GM19025 (cell line): Measurements from ENCODE around the gene EPHA3.

ENCODE experiments used
- ATAC-seq: cut with Tn5 transposase; IDR thresholded peaks from one replicate; pipeline ENCODE4 v1.9.1; 2021; ENCODE audit warnings: mild to moderate bottlenecking, low read depth, moderate library complexity; ENCODE audit not compliant: unreplicated experiment

EPHA3 gene

GRCh38 chr3:89434621-89435380, 327.4 kb downstream of the EPHA3 start:
- ATAC-seq = no peak

DNA sequence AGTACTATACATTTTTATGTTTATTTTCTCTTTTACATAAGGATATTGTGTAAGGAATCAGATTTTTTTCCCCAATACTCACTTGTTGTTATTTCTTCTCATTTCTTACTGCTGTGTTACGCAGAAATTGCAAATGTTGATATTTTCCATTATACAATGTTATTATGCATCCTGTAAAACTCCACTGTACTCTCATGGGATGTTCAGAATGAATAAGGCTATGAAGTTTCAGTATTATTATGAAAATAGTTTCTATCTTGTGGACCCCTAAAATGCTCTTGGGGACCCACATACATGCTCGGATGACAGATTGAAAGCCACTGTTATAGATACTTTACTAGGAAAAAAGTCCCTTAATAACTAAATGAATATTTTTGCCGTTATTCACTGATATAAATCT, 329.4 kb downstream of the EPHA3 start:
- no peak for ATAC-seq

DNA sequence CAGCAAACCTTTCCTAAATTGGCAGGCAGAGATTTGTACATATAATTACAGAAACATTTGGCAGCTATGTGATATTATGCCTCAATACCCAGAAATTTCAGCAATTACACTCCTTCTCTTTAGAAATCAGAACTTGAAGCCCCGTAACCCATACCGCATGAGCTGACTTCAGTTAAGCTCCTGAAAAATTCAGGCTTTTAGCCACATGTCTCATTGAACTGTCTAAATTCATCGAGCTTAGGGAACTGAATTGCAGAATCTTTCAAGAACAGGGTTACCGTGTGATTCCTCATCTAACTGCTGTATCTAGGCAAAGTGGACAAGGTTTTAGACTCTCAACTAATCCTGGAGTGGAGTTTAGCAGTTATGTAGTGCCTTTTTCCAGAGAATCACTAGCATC, 333.0 kb downstream of the EPHA3 start:
- ATAC-seq = no peak

GRCh38 chr3:89441141-89441540, 333.7 kb downstream of the EPHA3 start:
- no peak for ATAC-seq

- no peak for ATAC-seq
Observed at GRCh38 chr3:89446593-89446992, 339.2 kb downstream of the EPHA3 start.

GRCh38 chr3:89447243-89447642, 339.8 kb downstream of the EPHA3 start:
- ATAC-seq = no peak

- ATAC-seq = no peak
Observed at GRCh38 chr3:89449086-89449485, 341.7 kb downstream of the EPHA3 start.

- ATAC-seq = no peak
Observed at GRCh38 chr3:89452066-89452465, 344.6 kb downstream of the EPHA3 start.

GRCh38 chr3:89455240-89455639, 347.8 kb downstream of the EPHA3 start:
- no peak for ATAC-seq

DNA sequence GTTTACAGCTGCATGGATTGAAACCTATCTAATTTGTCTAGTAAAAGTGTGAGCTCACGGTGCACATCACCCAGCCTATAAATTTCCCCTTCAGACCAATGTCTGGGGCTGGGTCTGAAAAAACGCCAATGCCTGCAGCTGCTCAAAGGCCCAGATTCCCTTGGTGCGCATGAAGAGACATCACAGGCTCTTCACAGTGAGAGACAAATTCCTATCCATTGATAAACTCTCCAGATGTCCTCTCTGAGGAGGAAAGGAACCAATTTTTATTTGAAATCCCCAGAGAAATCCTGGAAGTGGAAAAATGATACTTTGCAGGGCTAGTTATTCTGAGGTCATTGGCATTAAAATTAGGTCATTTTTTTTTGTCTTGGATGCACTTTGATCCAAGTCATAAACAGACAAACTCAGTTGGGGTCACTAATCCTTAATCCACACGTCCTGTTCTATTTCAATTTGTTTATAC, 360.5 kb downstream of the EPHA3 start:
- ATAC-seq = no peak

- ATAC-seq = no peak
Observed at GRCh38 chr3:89472101-89472500, 364.7 kb downstream of the EPHA3 start.

DNA sequence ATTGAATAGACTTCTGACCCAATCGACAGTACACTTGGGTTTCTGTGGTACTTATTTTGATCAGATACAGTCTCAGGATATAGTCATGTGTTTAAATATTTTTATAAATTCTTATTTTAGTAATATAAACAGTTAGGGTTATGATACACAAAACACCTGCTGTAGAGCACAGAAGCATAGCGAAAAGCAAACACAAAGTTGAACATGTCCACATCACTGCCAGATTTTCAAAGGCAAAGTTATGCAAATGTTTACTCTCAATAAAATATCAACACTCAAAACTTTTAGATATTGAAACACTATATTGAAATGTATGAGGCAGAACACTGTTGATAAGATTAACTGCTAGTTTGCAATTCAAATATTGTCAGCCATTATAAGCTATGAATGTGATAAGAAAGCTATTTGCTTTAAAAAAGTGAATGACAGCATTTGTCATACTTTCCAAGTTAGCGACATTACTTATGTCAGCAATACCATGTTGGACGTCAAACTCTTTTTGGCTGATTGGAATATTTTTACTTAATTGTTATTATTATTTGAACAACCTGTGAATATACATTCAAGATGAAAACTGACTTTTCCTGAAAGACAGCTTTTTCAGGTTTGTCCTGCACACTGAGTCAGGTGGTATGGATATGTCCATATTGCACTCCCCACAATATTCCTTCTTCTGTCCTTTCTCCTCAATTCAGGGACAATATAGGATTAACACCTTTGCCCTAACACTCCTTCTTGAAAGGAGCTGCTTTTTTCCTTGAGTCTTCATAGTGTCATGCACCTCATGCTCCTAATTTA, 367.1 kb downstream of the EPHA3 start:
- no peak for ATAC-seq

DNA sequence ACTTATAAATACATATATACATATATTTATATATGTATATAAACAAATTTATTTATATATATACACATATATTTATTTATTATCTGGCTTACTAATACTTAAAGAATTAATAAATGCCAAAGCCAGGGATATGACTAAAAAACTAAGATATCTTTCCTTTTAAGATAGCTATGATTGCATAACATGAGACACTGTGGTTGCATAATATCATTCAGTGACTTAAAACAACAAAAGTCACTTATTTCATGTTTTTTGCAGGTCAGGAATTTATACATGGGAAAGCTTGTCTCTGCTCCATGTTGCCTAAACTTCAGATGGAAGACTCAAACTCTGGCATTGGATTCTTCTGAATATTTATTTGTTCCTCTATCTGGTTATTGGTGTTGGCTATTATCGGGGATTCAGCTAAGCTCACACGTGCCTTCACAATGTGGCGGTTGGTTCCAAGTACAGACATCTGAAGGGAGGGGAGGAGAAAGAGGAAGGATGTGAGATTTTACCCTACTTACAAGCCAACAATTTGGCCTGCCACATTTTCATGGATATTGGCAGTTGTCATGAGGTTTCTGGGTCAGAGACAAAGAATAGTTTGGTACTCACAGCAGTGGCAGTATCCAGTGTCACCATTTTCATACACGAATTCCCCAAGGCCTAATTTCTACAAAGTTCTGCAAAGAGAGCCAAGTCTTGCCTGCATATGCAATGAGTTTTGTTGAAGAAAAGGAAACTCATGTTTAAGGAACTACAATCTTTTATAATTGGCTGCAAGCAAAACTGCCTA, 381.6 kb downstream of the EPHA3 start:
- no peak for ATAC-seq

DNA sequence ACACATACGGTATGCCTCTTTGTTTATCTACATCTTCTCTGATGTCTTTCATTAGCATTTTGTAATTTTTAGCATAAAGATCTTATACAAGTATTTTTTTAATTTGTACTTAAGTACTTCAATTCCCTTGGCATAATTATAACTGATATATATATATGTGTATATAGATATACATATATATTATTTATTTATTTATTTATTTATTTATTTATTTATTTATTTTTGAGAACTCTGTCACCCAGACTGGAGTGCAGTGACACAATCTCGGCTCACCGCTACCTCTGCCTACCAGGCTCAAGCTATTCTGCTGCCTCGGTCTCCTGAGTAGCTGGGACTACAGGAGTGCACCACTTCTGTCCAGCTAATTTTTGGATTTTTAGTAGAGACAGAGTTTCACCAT, 382.7 kb downstream of the EPHA3 start:
- ATAC-seq = no peak

GRCh38 chr3:89494734-89495133, 387.3 kb downstream of the EPHA3 start:
- no peak for ATAC-seq

DNA sequence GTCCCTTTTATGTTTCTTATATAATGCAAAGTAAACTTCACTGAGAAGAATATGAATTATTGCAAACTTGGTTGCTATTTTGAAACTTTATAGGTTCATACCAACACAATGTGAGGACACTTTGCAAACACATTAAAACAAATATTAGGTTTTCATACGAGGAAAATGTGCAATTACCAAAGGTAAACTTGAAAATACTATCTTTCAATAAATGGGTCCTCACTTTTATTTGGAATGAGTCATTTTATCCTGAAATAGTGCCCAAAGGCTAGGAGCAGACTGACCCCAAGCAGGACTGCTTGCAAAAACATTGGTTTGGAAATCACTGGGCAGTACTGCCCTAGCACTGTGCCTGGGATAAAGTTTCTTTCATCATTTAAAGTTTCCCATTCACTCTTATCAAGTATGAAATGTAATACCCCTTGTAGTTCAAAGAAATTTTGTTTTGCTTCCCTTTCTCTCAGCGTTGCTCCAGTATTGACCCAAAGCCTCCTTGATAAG, 396.5 kb downstream of the EPHA3 start:
- ATAC-seq = no peak

- no peak for ATAC-seq
Observed at GRCh38 chr3:89504432-89504831, 397.0 kb downstream of the EPHA3 start.

DNA sequence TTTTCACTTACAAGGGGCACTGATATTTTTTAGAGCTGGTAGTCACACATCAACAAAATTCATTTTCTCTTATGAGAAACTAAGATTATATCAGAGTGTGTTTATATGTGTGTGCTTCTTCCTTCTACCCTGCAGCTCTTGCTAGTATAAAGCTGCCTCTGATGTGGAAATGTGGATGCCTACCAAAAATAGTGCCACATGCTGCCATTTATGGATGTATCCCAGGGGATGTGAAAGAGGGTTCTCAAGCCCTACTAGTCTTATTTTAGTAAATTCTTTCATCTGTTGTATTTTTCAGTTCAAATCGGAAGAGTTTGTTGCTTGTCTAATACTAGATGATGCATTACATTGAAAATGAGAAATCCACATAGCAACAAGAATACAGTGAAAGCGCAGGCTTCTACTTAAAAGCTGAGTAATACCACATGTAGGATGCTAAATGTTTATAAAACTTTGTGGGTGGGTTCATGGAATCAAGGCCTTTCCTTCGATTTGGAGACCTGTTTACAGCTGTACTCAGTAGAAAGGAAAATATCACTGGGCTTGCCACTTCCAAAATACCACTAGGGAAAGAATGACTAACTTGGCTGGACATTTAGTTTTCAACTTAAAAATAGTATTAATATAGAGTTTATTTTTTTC, 399.2 kb downstream of the EPHA3 start:
- no peak for ATAC-seq

- no peak for ATAC-seq
Observed at GRCh38 chr3:89521328-89521727, 413.9 kb downstream of the EPHA3 start.

- ATAC-seq = no peak
Observed at GRCh38 chr3:89522155-89522554, 414.7 kb downstream of the EPHA3 start.
